Smooth muscle cell (in vitro differentiated cells): Measurements from ENCODE around the gene PES1. TPM values are rescaled to one million over a fixed set of nuclear protein-coding genes. Genes with fewer than 3 reads are reported as not detected.
A peak's percentile ranks its signal among the peaks of the same experiment; 100 is the strongest.

Experiments
- DNase-seq: peaks from one replicate; lab custom pipeline; 2025; ENCODE audit not compliant: unreplicated experiment; lab: John Stamatoyannopoulos, UW
- H2AFZ ChIP-seq: fragments of 200-600 bp; sonication (generic); 2 replicates; pipeline ENCODE4 v1.6.0; 2016; ENCODE audit warnings: antibody characterized with exemption, low read depth, mild to moderate bottlenecking
- H3F3A ChIP-seq: fragments of 200-600 bp; sonication (generic); 2 replicates; pipeline ENCODE4 v1.6.0; 2017; ENCODE audit warnings: antibody characterized with exemption, low read depth
- H3K27ac ChIP-seq: fragments of 200-600 bp; sonication (generic); 2 replicates; pipeline ENCODE4 v1.5.1; 2016; ENCODE audit warnings: low read depth, mild to moderate bottlenecking
- H3K27me3 ChIP-seq: fragments of 200-600 bp; sonication (generic); 2 replicates; pipeline ENCODE4 v1.6.1; 2016; ENCODE audit warnings: low read depth, mild to moderate bottlenecking
- H3K36me3 ChIP-seq: fragments of 200-600 bp; sonication (generic); 2 replicates; pipeline ENCODE4 v1.5.1; 2016; ENCODE audit warnings: low read depth
- H3K4me1 ChIP-seq: fragments of 200-600 bp; sonication (generic); 2 replicates; pipeline ENCODE4 v1.5.1; 2016; ENCODE audit warnings: low read depth
- H3K4me2 ChIP-seq: fragments of 200-600 bp; sonication (generic); 2 replicates; pipeline ENCODE4 v1.6.0; 2016; ENCODE audit warnings: mild to moderate bottlenecking
- H3K4me3 ChIP-seq: fragments of 200-600 bp; sonication (generic); 2 replicates; pipeline ENCODE4 v1.5.1; 2016; ENCODE audit warnings: mild to moderate bottlenecking
- H3K79me2 ChIP-seq: fragments of 200-600 bp; sonication (generic); 2 replicates; pipeline ENCODE4 v1.6.0; 2016; ENCODE audit warnings: low read depth, mild to moderate bottlenecking
- H3K9ac ChIP-seq: fragments of 200-600 bp; sonication (generic); 2 replicates; pipeline ENCODE4 v1.6.0; 2016; ENCODE audit warnings: low read depth
- H3K9me3 ChIP-seq: fragments of 200-600 bp; sonication (generic); replicated peaks from 2 replicates; pipeline ENCODE4 v1.5.1; 2016; ENCODE audit warnings: low read depth
- H4K20me1 ChIP-seq: fragments of 200-600 bp; sonication (generic); 2 replicates; pipeline ENCODE4 v1.6.0; 2016; ENCODE audit warnings: low read depth
- WGBS: methylation state at CpG from one replicate; pipeline ENCODE4 v1.1.7; 2016; ENCODE audit warnings: low lambda C conversion rate; 5-methylcytosine and 5-hydroxymethylcytosine counted together
- polyA plus RNA-seq: library from polyadenylated mRNA; unstranded; fragments of >200 nt; fragmentation: Nextera tagmentation; extraction: Ambion mirVana; gene quantifications from 2 replicates; pipeline ENCODE4 v1.2.1, GENCODE V29; 2016
- total RNA-seq: library from RNA; depleted of rRNA; stranded (reverse); fragments of >200 nt; gene quantifications from 2 replicates; pipeline ENCODE4 v1.2.3, GENCODE V29; 2014
- TF ChIP-seq, protein P1 (sequence below): fragments of 200-600 bp; sonication (generic); IDR thresholded peaks from 2 replicates; pipeline ENCODE4 v1.5.1; 2017; ENCODE audit warnings: borderline replicate concordance, mild to moderate bottlenecking, antibody characterized with exemption; ENCODE audit not compliant: insufficient read depth, poor library complexity, severe bottlenecking

Gene PES1
- total and polyA plus RNA-seq, 2 experiments from 2014 or later, result 35.6 to 59.4 TPM

DNA sequence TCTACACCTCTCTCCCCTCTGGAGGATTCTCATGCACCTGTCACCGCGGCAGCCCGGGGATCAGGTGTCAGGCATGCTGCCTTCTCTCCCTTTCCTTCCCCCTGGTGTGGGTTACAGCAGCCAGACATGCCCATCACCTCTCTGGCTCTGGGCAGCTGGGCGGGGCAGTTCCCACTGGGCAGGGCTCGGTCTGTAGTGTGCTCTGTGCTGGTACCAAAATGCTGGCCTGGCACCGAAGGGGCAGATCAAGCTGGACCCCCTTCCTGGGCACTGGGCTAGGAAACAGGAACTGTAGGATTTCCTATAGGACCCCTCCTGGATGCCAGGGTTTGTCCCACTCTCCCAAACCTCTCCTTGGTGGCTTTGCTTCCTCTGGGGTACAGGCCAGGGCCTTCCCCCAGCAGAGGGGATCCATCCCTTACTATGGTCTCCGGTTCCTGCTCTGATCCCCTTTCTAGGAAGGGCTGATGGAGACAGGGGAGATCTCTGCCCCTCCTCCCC, 18.1 kb downstream of the PES1 start:
- Histone ChIP-seq H4K20me1 (peaks cover 5% of the 10 kb centered on the region), H3K27ac (no peak overlapping the region), H2AFZ (no peak overlapping the region), H3K4me1 (peaks cover 4% of the 10 kb centered on the region), H3K36me3 (peaks cover 3% of the 10 kb centered on the region), H3K9me3 (no peaks in the 10 kb centered on the region), H3K4me3 (peak overlapping the region; percentile 40), H3K79me2 (no peaks in the 10 kb centered on the region), H3K4me2 (no peak overlapping the region), H3K9ac (no peak overlapping the region), H3K27me3 (peaks cover 9% of the 10 kb centered on the region), H3F3A (no peaks in the 10 kb centered on the region)
- DNase-seq, result no peak
- WGBS, result 77% methylated on average over 7 of the region's 7 CpGs
- TF ChIP-seq, protein P1, sequence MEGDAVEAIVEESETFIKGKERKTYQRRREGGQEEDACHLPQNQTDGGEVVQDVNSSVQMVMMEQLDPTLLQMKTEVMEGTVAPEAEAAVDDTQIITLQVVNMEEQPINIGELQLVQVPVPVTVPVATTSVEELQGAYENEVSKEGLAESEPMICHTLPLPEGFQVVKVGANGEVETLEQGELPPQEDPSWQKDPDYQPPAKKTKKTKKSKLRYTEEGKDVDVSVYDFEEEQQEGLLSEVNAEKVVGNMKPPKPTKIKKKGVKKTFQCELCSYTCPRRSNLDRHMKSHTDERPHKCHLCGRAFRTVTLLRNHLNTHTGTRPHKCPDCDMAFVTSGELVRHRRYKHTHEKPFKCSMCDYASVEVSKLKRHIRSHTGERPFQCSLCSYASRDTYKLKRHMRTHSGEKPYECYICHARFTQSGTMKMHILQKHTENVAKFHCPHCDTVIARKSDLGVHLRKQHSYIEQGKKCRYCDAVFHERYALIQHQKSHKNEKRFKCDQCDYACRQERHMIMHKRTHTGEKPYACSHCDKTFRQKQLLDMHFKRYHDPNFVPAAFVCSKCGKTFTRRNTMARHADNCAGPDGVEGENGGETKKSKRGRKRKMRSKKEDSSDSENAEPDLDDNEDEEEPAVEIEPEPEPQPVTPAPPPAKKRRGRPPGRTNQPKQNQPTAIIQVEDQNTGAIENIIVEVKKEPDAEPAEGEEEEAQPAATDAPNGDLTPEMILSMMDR, result no peak

GRCh38 chr22:30572840-30573593, 18.7 kb downstream of the PES1 start:
- TF ChIP-seq, protein P1, result no peak
- Histone ChIP-seq H3K4me2 (no peak overlapping the region), H3F3A (no peaks in the 10 kb centered on the region), H3K27me3 (peaks cover 9% of the 10 kb centered on the region), H3K27ac (no peak overlapping the region), H3K9ac (no peak overlapping the region), H3K4me3 (no peak overlapping the region), H3K36me3 (peaks cover 3% of the 10 kb centered on the region), H3K9me3 (no peaks in the 10 kb centered on the region), H4K20me1 (peaks cover 5% of the 10 kb centered on the region), H2AFZ (no peak overlapping the region), H3K4me1 (peaks cover 4% of the 10 kb centered on the region), H3K79me2 (no peaks in the 10 kb centered on the region)
- WGBS, result 78% methylated on average over 12 of the region's 12 CpGs
- DNase-seq, result no peak

GRCh38 chr22:30572210-30572609, 19.5 kb downstream of the PES1 start:
- 88% methylated on average over 6 of the region's 6 CpGs for WGBS
- peaks cover 5% of the 10 kb centered on the region for H4K20me1 ChIP-seq
- H3F3A ChIP-seq, result no peaks in the 10 kb centered on the region
- TF ChIP-seq, protein P1, result no peak
- no peaks in the 10 kb centered on the region for H3K36me3 ChIP-seq
- H3K4me2 ChIP-seq, result no peak overlapping the region
- no peak overlapping the region for H3K9ac ChIP-seq
- no peaks in the 10 kb centered on the region for H3K9me3 ChIP-seq
- no peak overlapping the region for H2AFZ ChIP-seq
- peaks cover 4% of the 10 kb centered on the region for H3K4me1 ChIP-seq
- no peak overlapping the region for H3K27ac ChIP-seq
- peaks cover 9% of the 10 kb centered on the region for H3K27me3 ChIP-seq
- H3K4me3 ChIP-seq, result no peak overlapping the region
- H3K79me2 ChIP-seq, result no peaks in the 10 kb centered on the region
- DNase-seq, result no peak

- Histone ChIP-seq H3K36me3 (no peaks in the 10 kb centered on the region), H3K9me3 (no peaks in the 10 kb centered on the region), H3K4me1 (peaks cover 1% of the 10 kb centered on the region), H2AFZ (no peak overlapping the region), H3K4me2 (no peak overlapping the region), H3K27ac (no peak overlapping the region), H3K79me2 (no peaks in the 10 kb centered on the region), H3K27me3 (peaks cover 23% of the 10 kb centered on the region), H3K9ac (no peak overlapping the region), H3K4me3 (no peak overlapping the region), H3F3A (no peaks in the 10 kb centered on the region), H4K20me1 (no peaks in the 10 kb centered on the region)
- DNase-seq, result no peak
- WGBS, result 94% methylated on average over 10 of the region's 10 CpGs
- TF ChIP-seq, protein P1, result no peak
Observed at GRCh38 chr22:30569674-30570202, 22.0 kb downstream of the PES1 start.
